GM12878 (cell line): Measurements from ENCODE around the gene STEAP2. TPM values are rescaled to one million over a fixed set of nuclear protein-coding genes. Genes with fewer than 3 reads are reported as not detected.

Experiments used
- ATAC-seq: fragments of 200-7000 bp; cut with Tn5 transposase; 3 replicates; pipeline ENCODE4 v1.9.1; 2020; ENCODE audit warnings: mild to moderate bottlenecking, moderate library complexity
- BruUV-seq: library from RNA; stranded (reverse); fragments of 400-500 nt; replicated peaks from 2 replicates; lab custom pipeline; 2021; lab: Mats Ljungman, UMichigan
- CTCF ChIA-PET: fragments of 300-600 bp; sonication (Branson Sonifier 250); formaldehyde crosslinking; extraction: SDS; loops from one replicate; lab custom pipeline; 2021; ENCODE audit warnings: inconsistent platforms; lab: Yijun Ruan, JAX
- POLR2A ChIA-PET: fragments of 350-600 bp; formaldehyde crosslinking; extraction: SDS; loops from one replicate; lab custom pipeline; 2021; ENCODE audit warnings: inconsistent platforms; lab: Charles Lee
- RAD21 ChIA-PET: fragments of 300-600 bp; sonication (Branson Sonifier 250); formaldehyde crosslinking; loops from one replicate; lab custom pipeline; 2023; ENCODE audit warnings: antibody characterized with exemption; ENCODE audit not compliant: unreplicated experiment; lab: Charles Lee
- SMC1A ChIA-PET: fragments of 300-600 bp; sonication (Branson Sonifier 250); formaldehyde crosslinking; loops from one replicate; lab custom pipeline; 2023; ENCODE audit not compliant: unreplicated experiment, uncharacterized antibody; lab: Charles Lee
- DNase-seq: peaks from one replicate; pipeline ENCODE4 v3.0.0-alpha.2; 2011; ENCODE audit warnings: low read depth, low spot score
- FAIRE-seq: peaks from 3 replicates; lab custom pipeline; 2011; peaks lifted over from hg19 to GRCh38; lab: Jason Lieb, UNC
- H2AFZ ChIP-seq: 2 replicates; pipeline ENCODE4 v1.6.0; 2011; ENCODE audit warnings: low read depth, low read length, control low read depth; ENCODE audit not compliant: control insufficient read depth
- H3K27ac ChIP-seq: 2 replicates; pipeline ENCODE4 v1.5.1; 2011; ENCODE audit warnings: control low read depth; ENCODE audit not compliant: control insufficient read depth, insufficient read depth
- H3K27me3 ChIP-seq, 2 experiments: replicated peaks in 1 of 2; 2 replicates each; pipeline versions ENCODE4 v1.6.0 to v1.6.1; 2011; ENCODE audit warnings: low read length in 1 of 2; ENCODE audit not compliant: control insufficient read depth in 2 of 2, insufficient read depth in 2 of 2
- H3K36me3 ChIP-seq, 2 experiments: 2 replicates each; pipeline ENCODE4 v1.5.1; 2011; ENCODE audit warnings: low read length in 1 of 2; ENCODE audit not compliant: control insufficient read depth in 2 of 2, insufficient read depth in 2 of 2
- H3K4me1 ChIP-seq: 2 replicates; pipeline ENCODE4 v1.6.1; 2011; ENCODE audit warnings: mild to moderate bottlenecking, low read length, moderate library complexity, mixed read lengths; ENCODE audit not compliant: control insufficient read depth, insufficient read depth
- H3K4me2 ChIP-seq: 2 replicates; pipeline ENCODE4 v1.6.0; 2011; ENCODE audit warnings: control low read depth; ENCODE audit not compliant: control insufficient read depth, insufficient read depth
- H3K4me3 ChIP-seq: fragments of 200-600 bp; sonication (generic); 2 replicates; pipeline ENCODE4 v1.5.1; 2016
- H3K79me2 ChIP-seq: 2 replicates; pipeline ENCODE4 v1.6.0; 2011; ENCODE audit warnings: low read length; ENCODE audit not compliant: control insufficient read depth, insufficient read depth
- H3K9ac ChIP-seq: 2 replicates; pipeline ENCODE4 v1.8.0; 2011; ENCODE audit warnings: low read length, control low read depth, mixed read lengths; ENCODE audit not compliant: control insufficient read depth, insufficient read depth
- H3K9me3 ChIP-seq: replicated peaks from 3 replicates; pipeline ENCODE4 v1.5.1; 2011; ENCODE audit warnings: mild to moderate bottlenecking, low read length; ENCODE audit not compliant: control insufficient read depth, insufficient read depth
- H4K20me1 ChIP-seq: 2 replicates; pipeline ENCODE4 v1.6.0; 2011; ENCODE audit not compliant: control insufficient read depth, insufficient read depth
- CUX1 ChIP-seq: IDR thresholded peaks from 2 replicates; pipeline ENCODE4 v1.6.1; 2012; ENCODE audit warnings: improper control_type of control experiment, low read depth, low read length; ENCODE audit not compliant: insufficient replicate concordance
- EED ChIP-seq: sonication (generic); IDR thresholded peaks from 2 replicates; pipeline ENCODE4 v1.6.1; 2016; ENCODE audit warnings: antibody characterized with exemption, low read depth
- ETV6 ChIP-seq, 2 experiments: fragments of 450-650 bp in 1 of 2; IDR thresholded peaks in 1 of 2; conservative IDR thresholded peaks in 1 of 2; 2 replicates each; pipeline ENCODE4 v1.6.1; 2014; ENCODE audit warnings: antibody characterized with exemption in 1 of 2, borderline replicate concordance in 1 of 2, low read depth in 1 of 2, mild to moderate bottlenecking in 1 of 2, moderate library complexity in 1 of 2
- HDAC2 ChIP-seq: fragments of 200-600 bp; sonication (generic); IDR thresholded peaks from 2 replicates; pipeline ENCODE4 v1.6.1; 2017
- IKZF1 ChIP-seq: fragments of 450-650 bp; conservative IDR thresholded peaks from 2 replicates; pipeline ENCODE4 v1.6.1; 2017; ENCODE audit warnings: antibody characterized with exemption, mild to moderate bottlenecking
- IKZF2 ChIP-seq, 2 experiments: fragments of 450-650 bp; IDR thresholded peaks; 2 replicates each; pipeline ENCODE4 v1.6.1; 2017; ENCODE audit warnings: mild to moderate bottlenecking in 2 of 2, moderate library complexity in 2 of 2
- IRF4 ChIP-seq: IDR thresholded peaks from 2 replicates; pipeline ENCODE4 v1.6.1; 2011; ENCODE audit warnings: low read depth, low read length
- JUNB ChIP-seq: IDR thresholded peaks from 2 replicates; pipeline ENCODE4 v1.6.1; 2016; ENCODE audit warnings: antibody characterized with exemption, mild to moderate bottlenecking
- KLF5 ChIP-seq: fragments of 450-650 bp; IDR thresholded peaks from 2 replicates; pipeline ENCODE4 v1.6.1; 2014; ENCODE audit warnings: mild to moderate bottlenecking; ENCODE audit not compliant: partially characterized antibody
- PAX5 ChIP-seq: IDR thresholded peaks from 2 replicates; pipeline ENCODE4 v1.6.1; 2011; ENCODE audit warnings: low read depth, low read length, borderline replicate concordance
- SPI1 ChIP-seq: IDR thresholded peaks from 2 replicates; pipeline ENCODE4 v1.6.1; 2011; ENCODE audit warnings: low read depth, mild to moderate bottlenecking, low read length, moderate library complexity, borderline replicate concordance; ENCODE audit not compliant: insufficient read depth
- TCF12 ChIP-seq: IDR thresholded peaks from 2 replicates; pipeline ENCODE4 v1.6.1; 2011; ENCODE audit warnings: low read depth, mild to moderate bottlenecking, low read length
- TCF3 ChIP-seq: IDR thresholded peaks from 2 replicates; pipeline ENCODE4 v1.6.1; 2012; ENCODE audit warnings: low read depth, mild to moderate bottlenecking, low read length, borderline replicate concordance; ENCODE audit not compliant: insufficient read depth
- ZBTB33 ChIP-seq: fragments of 450-650 bp; IDR thresholded peaks from 2 replicates; pipeline ENCODE4 v1.6.1; 2017; ENCODE audit warnings: mild to moderate bottlenecking
- WGBS: methylation state at CpG from one replicate; pipeline ENCODE4 v1.1.6; 2016; ENCODE audit warnings: low lambda C conversion rate; ENCODE audit not compliant: insufficient replicate concordance, insufficient coverage; ENCODE audit errors: missing lambda C conversion rate; 5-methylcytosine and 5-hydroxymethylcytosine counted together
- in situ Hi-C: fragments of 300-500 bp; cut with MboI; formaldehyde crosslinking; loops from 9 replicates; pipeline ENCODE4 v1.14.3; 2018; ENCODE audit warnings: mixed read lengths
- intact Hi-C: fragments of 100-400 bp; cut with micrococcal nuclease; formaldehyde crosslinking; loops from one replicate; pipeline ENCODE4 v1.14.2; 2022; ENCODE audit not compliant: unreplicated experiment
- polyA plus RNA-seq, 11 experiments: library from polyadenylated mRNA; depleted of rRNA in 4 of 11; unstranded in 6 of 11; stranded (reverse) in 5 of 11; fragments of >200 nt; fragmentation: Nextera tagmentation in 4 of 11; fragmentation: Illumina TruSeq in 1 of 11; extraction: Ambion mirVana in 4 of 11; extraction: Trizol in 1 of 11; gene quantifications; 1 replicate in 1 of 11; 2 replicates in 10 of 11; pipeline versions ENCODE4 v1.2.1 to v1.2.3, GENCODE V29; 2011 to 2016; ENCODE audit warnings: inconsistent platforms in 2 of 11, missing spikeins in 2 of 11, low read depth in 1 of 11
- total RNA-seq, 4 experiments: library from RNA; depleted of rRNA in 3 of 4; stranded (reverse); fragments of >200 nt in 3 of 4; fragmentation: Illumina TruSeq in 1 of 4; extraction: Trizol in 1 of 4; gene quantifications; 2 replicates each; pipeline versions ENCODE4 v1.2.1 to v1.2.3, GENCODE V29; 2013 to 2021

The STEAP2 gene
- total and polyA plus RNA-seq, 10 of the 15 experiments (the other 5 are each of a cell fraction or from before 2014, with no cell fraction given) = 0.64 to 17.6 (median 1.8) TPM

DNA sequence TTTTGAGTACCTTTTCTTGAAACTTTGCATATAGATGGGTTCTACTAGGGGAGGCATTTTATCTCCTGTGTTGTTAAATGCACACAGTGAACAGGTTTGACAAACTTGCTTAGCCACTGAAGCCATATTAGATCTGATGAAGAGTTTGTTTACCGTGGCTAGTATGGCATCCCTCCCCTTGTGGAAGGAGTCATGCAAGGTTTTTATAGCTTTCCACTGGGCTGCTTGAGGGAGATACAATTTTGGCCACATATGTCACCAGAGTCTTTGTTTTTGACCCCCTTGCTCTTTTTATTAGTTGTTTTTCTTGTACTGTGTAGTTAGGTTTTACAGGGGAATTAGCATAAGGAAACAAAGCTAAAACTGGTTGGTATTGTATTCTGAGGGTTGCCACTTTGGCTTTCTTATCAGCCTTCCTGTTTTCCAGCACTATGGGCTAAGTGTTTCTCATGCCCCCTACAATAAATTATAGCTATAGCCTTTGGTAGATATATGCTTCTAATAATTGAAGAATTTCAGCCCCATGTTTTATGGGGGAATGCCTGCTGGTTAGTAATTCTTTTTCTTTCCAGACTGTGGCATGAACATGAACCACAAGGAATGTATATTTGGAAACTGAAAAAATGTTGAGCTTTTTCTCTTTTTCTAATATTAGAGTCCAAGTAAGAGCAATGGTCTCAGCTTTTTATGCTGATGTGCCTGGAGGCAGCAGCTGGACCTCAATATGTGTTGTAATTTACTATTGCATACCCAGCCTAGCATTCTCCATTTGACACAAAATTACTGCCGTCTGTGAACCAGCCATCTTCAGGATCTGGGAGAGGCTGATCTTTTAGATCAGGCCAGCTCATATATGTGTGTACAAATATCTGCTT, 18.4 kb upstream of the STEAP2 start:
- H3K9me3 ChIP-seq = peaks cover 1% of the 10 kb centered on the region; the same call in 1 of the 3 replicates
- in situ Hi-C loops = no loop called here
- no peaks in the 10 kb centered on the region for H3K4me1 ChIP-seq
- no peak for FAIRE-seq
- no peak overlapping the region for H3K4me2 ChIP-seq
- H3K27ac ChIP-seq = no peak overlapping the region
- no peak overlapping the region for H3K9ac ChIP-seq
- no peaks in the 10 kb centered on the region for H3K79me2 ChIP-seq
- WGBS = 17% methylated on average over 2 of the region's 2 CpGs
- no peaks in the 10 kb centered on the region for H3K36me3 ChIP-seq
- no peak for TF ChIP-seq TCF3
- TF ChIP-seq EED = no peak
- TF ChIP-seq PAX5 = no peak
- no peak for TF ChIP-seq JUNB
- no peak for TF ChIP-seq KLF5
- TF ChIP-seq HDAC2 = no peak
- no peak for TF ChIP-seq IKZF2 (IDR thresholded peaks at IDR 0.05)
- no peak for TF ChIP-seq CUX1
- no peak for TF ChIP-seq IRF4
- TF ChIP-seq IKZF1 = no peak
- TF ChIP-seq ETV6 (conservative IDR thresholded peaks at IDR 0.05 in 1 of 2, IDR thresholded peaks at IDR 0.05 in 1 of 2; ENCODE audit: borderline replicate concordance in 1 of 2, low read depth in 1 of 2) = no peak
- TF ChIP-seq SPI1 = no peak
- TF ChIP-seq TCF12 = no peak
- no peak for TF ChIP-seq ZBTB33
- TF ChIP-seq, all 136 proteins: peak for 0
- no peaks in the 10 kb centered on the region for H4K20me1 ChIP-seq
- RAD21 ChIA-PET = interaction anchor here (0.6 to 1.4 kb wide), 3 partner anchors 37 to 70 kb away, joined by 4 to 5 read pairs (median 5); no protein-coding TSS in a partner anchor
- BruUV-seq = no TSS peak
- CTCF ChIA-PET = interaction anchor here (0.6 to 1.9 kb wide), 4 partner anchors 14 to 401 kb away, joined by 3 to 8 read pairs (median 6); partner anchors contain the start of gene STEAP2
- intact Hi-C loops = no loop called here
- H3K27me3 ChIP-seq = no peaks in the 10 kb centered on the region
- POLR2A ChIA-PET = interaction anchor here (0.9 to 1.6 kb wide), 3 partner anchors 15 to 27 kb away, joined by 3 to 5 read pairs (median 3); no protein-coding TSS in a partner anchor
- H3K4me3 ChIP-seq = no peak overlapping the region
- SMC1A ChIA-PET = interaction anchor here (0.7 to 2.7 kb wide), 8 partner anchors 12 to 47 kb away, joined by 3 to 11 read pairs (median 3); no protein-coding TSS in a partner anchor
- no peak overlapping the region for H2AFZ ChIP-seq
- no peak for DNase-seq
- ATAC-seq = no peak
